DND-41 (cell line): ENCODE data around the gene ACADS.
A peak's percentile ranks its signal among the peaks of the same experiment; 100 is the strongest.

ENCODE experiments used
- ATAC-seq: fragments of 200-7000 bp; cut with Tn5 transposase; 3 replicates; pipeline ENCODE4 v1.9.1; 2021; ENCODE audit warnings: low read depth; ENCODE audit not compliant: insufficient read depth
- DNase-seq: peaks from one replicate; pipeline ENCODE4 v3.0.0-alpha.2; 2020
- H2AFZ ChIP-seq: 2 replicates; pipeline ENCODE4 v1.6.0; 2012; ENCODE audit warnings: low read depth, low read length
- H3K27ac ChIP-seq: 2 replicates; pipeline ENCODE4 v1.5.1; 2012; ENCODE audit warnings: low read length, inconsistent platforms
- H3K27me3 ChIP-seq: fragments of 200-600 bp; sonication (generic); 2 replicates; pipeline ENCODE4 v1.6.0; 2012; ENCODE audit warnings: low read length, mild to moderate bottlenecking, inconsistent platforms; ENCODE audit not compliant: insufficient read depth, poor library complexity
- H3K36me3 ChIP-seq: 2 replicates; pipeline ENCODE4 v1.5.1; 2012; ENCODE audit warnings: low read length, inconsistent platforms; ENCODE audit not compliant: insufficient read depth
- H3K4me1 ChIP-seq: 2 replicates; pipeline ENCODE4 v1.5.1; 2012; ENCODE audit warnings: mild to moderate bottlenecking, low read length; ENCODE audit not compliant: insufficient read depth
- H3K4me2 ChIP-seq: 2 replicates; pipeline ENCODE4 v1.6.0; 2012; ENCODE audit warnings: mild to moderate bottlenecking, moderate library complexity, low read length, inconsistent platforms; ENCODE audit not compliant: insufficient read depth
- H3K4me3 ChIP-seq, 2 experiments: fragments of 200-600 bp in 1 of 2; shearing (Covaris generic) in 1 of 2; 2 replicates each; pipeline ENCODE4 v1.5.1; 2012 to 2016; ENCODE audit warnings: inconsistent platforms in 2 of 2, low read length in 2 of 2, mild to moderate bottlenecking in 2 of 2, low read depth in 1 of 2, moderate library complexity in 1 of 2
- H3K79me2 ChIP-seq: 2 replicates; pipeline ENCODE4 v1.6.0; 2012; ENCODE audit warnings: low read length, inconsistent platforms; ENCODE audit not compliant: insufficient read depth
- H3K9ac ChIP-seq: 2 replicates; pipeline ENCODE4 v1.6.0; 2012; ENCODE audit warnings: low read depth, mild to moderate bottlenecking, inconsistent platforms, low read length, moderate library complexity
- H3K9me3 ChIP-seq: 2 replicates; pipeline ENCODE4 v1.5.1; 2012; ENCODE audit warnings: low read length, moderate library complexity, mild to moderate bottlenecking, inconsistent platforms; ENCODE audit not compliant: insufficient read depth, severe bottlenecking
- H4K20me1 ChIP-seq: 2 replicates; pipeline ENCODE4 v1.6.0; 2012; ENCODE audit warnings: low read length; ENCODE audit not compliant: insufficient read depth
- EZH2 ChIP-seq: IDR thresholded peaks from 3 replicates; pipeline ENCODE4 v1.6.1; 2012; ENCODE audit warnings: borderline replicate concordance, low read depth, mild to moderate bottlenecking, moderate library complexity, low read length, inconsistent platforms; ENCODE audit not compliant: severe bottlenecking
- TF ChIP-seq, protein P1 (sequence below): IDR thresholded peaks from 2 replicates; pipeline ENCODE4 v1.5.1; 2012; ENCODE audit warnings: borderline replicate concordance, low read length, moderate library complexity, mild to moderate bottlenecking; ENCODE audit not compliant: poor library complexity, severe bottlenecking; ENCODE audit errors: extremely low read depth

ACADS gene

GRCh38 chr12:120724720-120725119 lies 906 bp upstream of the ACADS start:
- Histone ChIP-seq H3K79me2 (peaks cover 9% of the 10 kb centered on the region), H3K9ac (peak overlapping the region; percentile 87), H3K27me3 (no peaks in the 10 kb centered on the region), H3K4me1 (peaks cover 24% of the 10 kb centered on the region), H3K27ac (no peak overlapping the region), H3K4me3 (peak overlapping the region in 1 of 2 experiments; percentile 78; a peak in 1 of 4 replicates), H2AFZ (peak overlapping the region; percentile 83), H3K9me3 (no peaks in the 10 kb centered on the region), H3K4me2 (peak overlapping the region; percentile 88), H4K20me1 (no peaks in the 10 kb centered on the region; the same call in 1 of the 2 replicates), H3K36me3 (peaks cover 48% of the 10 kb centered on the region)
- no peak for ATAC-seq
- TF ChIP-seq, protein P1, sequence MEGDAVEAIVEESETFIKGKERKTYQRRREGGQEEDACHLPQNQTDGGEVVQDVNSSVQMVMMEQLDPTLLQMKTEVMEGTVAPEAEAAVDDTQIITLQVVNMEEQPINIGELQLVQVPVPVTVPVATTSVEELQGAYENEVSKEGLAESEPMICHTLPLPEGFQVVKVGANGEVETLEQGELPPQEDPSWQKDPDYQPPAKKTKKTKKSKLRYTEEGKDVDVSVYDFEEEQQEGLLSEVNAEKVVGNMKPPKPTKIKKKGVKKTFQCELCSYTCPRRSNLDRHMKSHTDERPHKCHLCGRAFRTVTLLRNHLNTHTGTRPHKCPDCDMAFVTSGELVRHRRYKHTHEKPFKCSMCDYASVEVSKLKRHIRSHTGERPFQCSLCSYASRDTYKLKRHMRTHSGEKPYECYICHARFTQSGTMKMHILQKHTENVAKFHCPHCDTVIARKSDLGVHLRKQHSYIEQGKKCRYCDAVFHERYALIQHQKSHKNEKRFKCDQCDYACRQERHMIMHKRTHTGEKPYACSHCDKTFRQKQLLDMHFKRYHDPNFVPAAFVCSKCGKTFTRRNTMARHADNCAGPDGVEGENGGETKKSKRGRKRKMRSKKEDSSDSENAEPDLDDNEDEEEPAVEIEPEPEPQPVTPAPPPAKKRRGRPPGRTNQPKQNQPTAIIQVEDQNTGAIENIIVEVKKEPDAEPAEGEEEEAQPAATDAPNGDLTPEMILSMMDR: no peak
- TF ChIP-seq EZH2: no peak
- no peak for DNase-seq

DNA sequence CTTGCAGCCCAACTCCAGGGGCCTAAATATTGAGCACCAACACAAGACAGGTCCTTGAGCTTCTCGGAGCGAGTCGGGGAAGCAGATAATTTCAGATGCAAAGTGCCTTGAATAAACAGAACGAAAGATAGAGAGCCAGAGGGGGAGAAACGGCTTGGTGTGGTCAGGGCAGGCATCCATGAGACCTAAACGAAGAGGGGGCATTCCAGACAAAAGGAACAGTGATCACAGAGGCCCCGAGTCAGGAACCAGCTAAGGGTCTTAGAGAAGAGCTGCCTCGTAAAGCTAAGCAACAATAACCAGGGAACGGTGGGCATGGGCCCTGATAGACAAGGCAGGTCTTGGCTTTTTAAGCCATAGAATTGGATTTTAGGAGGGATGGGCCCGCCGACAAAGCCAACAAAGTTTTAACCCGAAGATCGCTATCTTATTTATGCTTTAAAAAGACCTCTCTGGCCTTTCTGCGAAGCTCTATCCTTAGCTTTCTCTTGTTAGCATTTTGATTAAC lies 421 bp upstream of the ACADS start:
- ATAC-seq: peak; percentile 8; the same call in 1 of the 3 replicates
- peak overlapping the region; percentile 88 for H3K4me2 ChIP-seq
- H3K36me3 ChIP-seq: peaks cover 48% of the 10 kb centered on the region
- no peak for DNase-seq
- H4K20me1 ChIP-seq: no peaks in the 10 kb centered on the region; the same call in 1 of the 2 replicates
- peak overlapping the region; percentile 83 for H2AFZ ChIP-seq
- H3K27me3 ChIP-seq: no peaks in the 10 kb centered on the region
- TF ChIP-seq, protein P1: no peak
- TF ChIP-seq EZH2: no peak
- no peaks in the 10 kb centered on the region for H3K9me3 ChIP-seq
- H3K79me2 ChIP-seq: peaks cover 9% of the 10 kb centered on the region
- peaks cover 24% of the 10 kb centered on the region for H3K4me1 ChIP-seq
- H3K4me3 ChIP-seq: peak overlapping the region; percentile 54 to 78
- peak overlapping the region; percentile 72 for H3K27ac ChIP-seq
- H3K9ac ChIP-seq: peak overlapping the region; percentile 87

DNA sequence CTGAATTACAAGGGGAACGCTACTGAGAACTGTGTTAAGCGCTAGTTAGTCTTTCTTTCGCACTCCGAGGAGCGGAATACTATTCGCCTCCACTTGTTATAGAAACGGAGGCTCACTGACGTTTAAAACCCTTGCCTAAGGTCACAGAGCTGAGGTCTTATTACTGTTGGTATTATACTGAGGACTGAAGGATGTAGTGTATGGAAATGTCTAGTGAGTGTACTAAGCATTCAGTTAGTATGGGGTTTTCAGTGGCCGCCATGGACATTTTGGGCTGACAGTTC lies 826 bp downstream of the ACADS start:
- Histone ChIP-seq H3K79me2 (peaks cover 9% of the 10 kb centered on the region), H3K4me2 (peak overlapping the region; percentile 88), H3K27ac (peak overlapping the region; percentile 73; the same call in 1 of the 2 replicates), H3K9me3 (no peaks in the 10 kb centered on the region), H3K9ac (peak overlapping the region; percentile 87), H3K36me3 (peaks cover 43% of the 10 kb centered on the region), H2AFZ (peak overlapping the region; percentile 83), H3K4me1 (peaks cover 24% of the 10 kb centered on the region), H3K4me3 (peak overlapping the region in 1 of 2 experiments; percentile 78; a peak in 3 of 4 replicates), H3K27me3 (no peaks in the 10 kb centered on the region), H4K20me1 (no peaks in the 10 kb centered on the region)
- ATAC-seq (no peak), DNase-seq (no peak)
- no peak for TF ChIP-seq EZH2
- TF ChIP-seq, protein P1: no peak
